Measurements from ENCODE around the gene SMARCB1. TPM values are rescaled to one million over a fixed set of nuclear protein-coding genes. Genes with fewer than 3 reads are reported as not detected.

SMARCB1 gene
- total and polyA plus RNA-seq, 10 donors = 64.2 to 166 (median 85.8) TPM

DNA sequence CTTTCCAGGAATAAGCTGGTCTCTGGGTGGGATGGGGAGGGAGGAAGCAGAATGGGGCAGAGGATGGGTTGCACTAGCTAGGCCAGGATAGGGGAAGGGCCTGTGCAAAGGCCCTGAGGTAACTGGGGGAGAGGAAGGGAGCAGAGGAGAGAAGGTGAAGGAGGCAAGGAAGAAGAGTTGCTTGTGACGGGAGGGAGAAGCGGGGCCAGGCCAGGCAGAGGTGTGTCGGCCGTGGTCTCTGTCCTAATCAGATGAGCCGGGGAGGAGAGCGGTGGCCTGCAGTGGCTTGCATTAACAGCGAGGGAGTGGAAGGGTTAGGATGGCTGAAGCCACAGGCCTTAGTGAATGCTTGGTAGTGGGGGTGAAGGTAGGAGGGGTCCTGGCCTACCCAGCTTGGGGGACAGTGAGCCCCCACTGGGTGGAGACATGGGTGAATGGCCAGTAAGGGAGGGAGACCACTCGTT, 58.0 kb downstream of the SMARCB1 start:
- Histone ChIP-seq H3K36me3 (no peaks in the 10 kb centered on the region), H3K4me3 (peak overlapping the region in 1 of 8 donors; percentile 23), H3K4me1 (peaks cover 33 to 64% (median 47%) of the 10 kb centered on the region in 6 donors), H3K27ac (peak overlapping the region in 4 of 8 donors; percentile 24 to 77 (median 52)), H3K27me3 (replicated peaks in 1 of 7) (peaks cover 0 to 2% (median 0%) of the 10 kb centered on the region in 7 donors), H3K9me3 (no peaks in the 10 kb centered on the region)
- no peak for DNase-seq
- intact Hi-C loops (cut with DNase I; ENCODE audit: low total_unique reads) = loop anchor here (5.0 kb wide), 2 partner anchors 72 to 302 kb away; partner anchors contain the start of gene MMP11
- TF ChIP-seq POLR2AphosphoS5 (IDR thresholded peaks at IDR 0.05) (no peak), POLR2A (IDR thresholded peaks at IDR 0.05) (no peak)
- TF ChIP-seq, protein P1, sequence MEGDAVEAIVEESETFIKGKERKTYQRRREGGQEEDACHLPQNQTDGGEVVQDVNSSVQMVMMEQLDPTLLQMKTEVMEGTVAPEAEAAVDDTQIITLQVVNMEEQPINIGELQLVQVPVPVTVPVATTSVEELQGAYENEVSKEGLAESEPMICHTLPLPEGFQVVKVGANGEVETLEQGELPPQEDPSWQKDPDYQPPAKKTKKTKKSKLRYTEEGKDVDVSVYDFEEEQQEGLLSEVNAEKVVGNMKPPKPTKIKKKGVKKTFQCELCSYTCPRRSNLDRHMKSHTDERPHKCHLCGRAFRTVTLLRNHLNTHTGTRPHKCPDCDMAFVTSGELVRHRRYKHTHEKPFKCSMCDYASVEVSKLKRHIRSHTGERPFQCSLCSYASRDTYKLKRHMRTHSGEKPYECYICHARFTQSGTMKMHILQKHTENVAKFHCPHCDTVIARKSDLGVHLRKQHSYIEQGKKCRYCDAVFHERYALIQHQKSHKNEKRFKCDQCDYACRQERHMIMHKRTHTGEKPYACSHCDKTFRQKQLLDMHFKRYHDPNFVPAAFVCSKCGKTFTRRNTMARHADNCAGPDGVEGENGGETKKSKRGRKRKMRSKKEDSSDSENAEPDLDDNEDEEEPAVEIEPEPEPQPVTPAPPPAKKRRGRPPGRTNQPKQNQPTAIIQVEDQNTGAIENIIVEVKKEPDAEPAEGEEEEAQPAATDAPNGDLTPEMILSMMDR (IDR thresholded peaks at IDR 0.05 in 8 of 11, conservative IDR thresholded peaks at IDR 0.05 in 3 of 11) = no peak
- WGBS, 5 donors = 68 to 72% (median 69%) methylated on average over 8 of the region's 8 CpGs

DNA sequence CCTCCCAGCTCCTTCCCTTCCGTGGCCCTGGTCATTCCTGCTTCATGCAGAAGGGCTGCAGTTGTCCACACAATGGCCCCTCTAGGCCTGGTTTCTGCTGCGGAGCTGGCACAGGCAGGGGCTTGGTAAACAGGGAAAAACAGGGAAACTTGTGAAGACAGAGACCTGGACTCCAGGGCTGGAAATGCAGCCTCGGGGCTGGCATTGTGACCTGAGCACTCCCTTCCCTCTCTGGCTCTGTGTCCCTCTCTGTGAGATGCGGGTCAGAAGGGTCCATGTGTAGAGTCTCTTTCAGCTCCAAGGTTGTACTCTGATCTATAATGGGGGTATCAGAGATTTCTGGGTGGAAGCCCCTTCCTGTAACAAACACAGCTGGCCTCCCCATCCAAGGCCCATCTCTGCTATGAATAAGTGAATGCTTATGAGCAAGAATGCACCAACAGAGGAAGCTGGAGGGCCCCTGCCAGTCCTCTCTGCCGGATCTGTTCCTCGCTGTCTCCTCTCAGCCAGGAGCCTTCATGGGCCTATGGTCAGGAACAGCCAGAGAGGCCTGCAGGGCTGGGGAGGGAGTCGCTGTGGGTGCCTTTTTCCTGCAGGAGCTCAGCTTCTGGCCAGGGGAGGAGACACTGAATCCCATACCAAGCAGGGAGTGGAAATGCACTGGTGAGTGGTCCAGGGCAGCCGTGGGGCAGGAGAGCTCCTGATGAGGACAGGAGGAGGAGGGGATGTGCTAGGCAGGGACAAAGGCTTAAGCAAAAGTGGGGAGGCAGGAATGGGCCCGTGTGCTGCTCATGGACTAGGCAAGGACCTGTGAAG, 58.7 kb downstream of the SMARCB1 start:
- intact Hi-C loops (cut with DNase I; ENCODE audit: low total_unique reads) = loop anchor here (5.0 kb wide), 2 partner anchors 73 to 303 kb away; partner anchors contain the start of gene MMP11
- H3K4me3 ChIP-seq = no peak overlapping the region
- peaks cover 34 to 66% (median 52%) of the 10 kb centered on the region in 6 donors for H3K4me1 ChIP-seq
- no peak for TF ChIP-seq POLR2A (IDR thresholded peaks at IDR 0.05)
- TF ChIP-seq, protein P1 (IDR thresholded peaks at IDR 0.05 in 8 of 11, conservative IDR thresholded peaks at IDR 0.05 in 3 of 11) = no peak
- no peak for TF ChIP-seq POLR2AphosphoS5 (IDR thresholded peaks at IDR 0.05)
- H3K9me3 ChIP-seq = no peaks in the 10 kb centered on the region
- 75 to 85% (median 83%) methylated on average over 8 to 9 of the region's 9 CpGs for WGBS, 5 donors
- DNase-seq = peak; percentile 73
- H3K36me3 ChIP-seq = no peaks in the 10 kb centered on the region
- H3K27ac ChIP-seq = peak overlapping the region in 4 of 8 donors; percentile 26 to 77 (median 52)
- H3K27me3 ChIP-seq (replicated peaks in 1 of 7) = peaks cover 0 to 8% (median 0%) of the 10 kb centered on the region in 7 donors

DNA sequence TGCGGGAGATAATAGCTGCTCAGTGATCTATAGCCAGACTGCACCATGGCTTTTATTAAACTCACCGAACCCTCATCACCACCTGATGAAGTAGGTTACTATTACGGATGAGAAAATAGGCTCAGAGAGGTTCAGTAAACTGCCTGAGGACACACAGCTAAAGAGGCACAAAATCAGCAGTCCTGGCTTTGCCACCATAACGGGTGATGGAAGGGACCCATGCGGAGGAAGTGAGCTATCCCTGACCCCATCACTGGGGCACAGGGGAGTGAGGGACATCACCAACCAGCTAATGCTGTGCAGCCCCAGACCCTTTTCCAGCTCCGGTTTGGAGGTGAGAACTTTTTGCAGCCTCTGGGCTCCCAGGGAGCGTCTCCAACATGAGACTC, 59.3 kb downstream of the SMARCB1 start:
- no peak for TF ChIP-seq POLR2AphosphoS5 (IDR thresholded peaks at IDR 0.05)
- no peak for TF ChIP-seq POLR2A (IDR thresholded peaks at IDR 0.05)
- TF ChIP-seq, protein P1 (IDR thresholded peaks at IDR 0.05 in 8 of 11, conservative IDR thresholded peaks at IDR 0.05 in 3 of 11) = no peak
- H3K9me3 ChIP-seq = no peaks in the 10 kb centered on the region
- H3K27me3 ChIP-seq (replicated peaks in 1 of 7) = peaks cover 0 to 8% (median 0%) of the 10 kb centered on the region in 7 donors
- 74 to 81% (median 80%) methylated on average over 6 to 7 of the region's 7 CpGs for WGBS, 5 donors
- H3K4me3 ChIP-seq = no peak overlapping the region
- H3K4me1 ChIP-seq = peaks cover 34 to 66% (median 52%) of the 10 kb centered on the region in 6 donors
- no peaks in the 10 kb centered on the region for H3K36me3 ChIP-seq
- intact Hi-C loops (cut with DNase I; ENCODE audit: low total_unique reads) = loop anchor here (5.0 kb wide), 2 partner anchors 74 to 304 kb away; partner anchors contain the start of gene MMP11
- DNase-seq = no peak
- H3K27ac ChIP-seq = peak overlapping the region in 3 of 8 donors; percentile 26 to 77 (median 36)
